Ovary (tissue), 9 donors: ENCODE measurements around the gene BAIAP3. TPM values are rescaled to one million over a fixed set of nuclear protein-coding genes. Genes with fewer than 3 reads are reported as not detected.

Experiments used
- DNase-seq, 5 donors: peaks; one replicate each; pipeline ENCODE4 v3.0.0-alpha.2; 2019 to 2020
- H3K27ac ChIP-seq, 2 donors: fragments of 200-600 bp; one replicate each; pipeline versions ENCODE4 v1.5.1 to v1.8.0; 2019 to 2022
- H3K27me3 ChIP-seq: fragments of 200-600 bp; one replicate; pipeline ENCODE4 v1.8.0; 2022
- H3K36me3 ChIP-seq: fragments of 200-600 bp; sonication (generic); one replicate; pipeline ENCODE4 v1.5.1; 2019
- H3K4me1 ChIP-seq: one replicate; pipeline ENCODE4 v1.8.1; 2013; ENCODE audit warnings: mild to moderate bottlenecking, moderate library complexity; ENCODE audit not compliant: insufficient read depth
- H3K4me3 ChIP-seq: fragments of 200-600 bp; sonication (generic); one replicate; pipeline ENCODE4 v1.5.1; 2017
- H3K9me3 ChIP-seq, 2 donors: fragments of 200-600 bp in 1 of 2; sonication (generic) in 1 of 2; one replicate each; pipeline versions ENCODE4 v1.5.1 to v1.8.1; 2013 to 2019; ENCODE audit warnings: mild to moderate bottlenecking in 1 of 2, moderate library complexity in 1 of 2
- CTCF ChIP-seq, 3 donors: fragments of 450-650 bp in 2 of 3; fragments of 200-600 bp in 1 of 3; IDR thresholded peaks; one replicate each; pipeline versions ENCODE4 v1.5.1 to v1.8.0; 2016 to 2022; ENCODE audit warnings: antibody characterized with exemption in 3 of 3, mild to moderate bottlenecking in 1 of 3
- EP300 ChIP-seq: sonication (generic); formaldehyde crosslinking; IDR thresholded peaks from one replicate; pipeline ENCODE4 v1.6.1; 2017; ENCODE audit warnings: antibody characterized with exemption
- POLR2A ChIP-seq: fragments of 450-650 bp; IDR thresholded peaks from one replicate; pipeline ENCODE4 v1.6.1; 2017; ENCODE audit warnings: antibody characterized with exemption, mild to moderate bottlenecking, moderate library complexity
- WGBS, 3 donors: extraction: QIAGEN DNeasy Blood & Tissue Kit in 1 of 3; methylation state at CpG; one replicate each; pipeline versions ENCODE4 v1.1.5 to v1.1.7; 2013 to 2017; 5-methylcytosine and 5-hydroxymethylcytosine counted together
- intact Hi-C, 4 donors: fragments of 100-400 bp; cut with DNase I; formaldehyde crosslinking; loops; one replicate each; pipeline versions ENCODE4 v1.11.0 to v1.15.1; 2022 to 2023
- polyA plus RNA-seq, 2 donors: library from polyadenylated mRNA; stranded (reverse); fragments of 200-250 nt in 1 of 2; fragments of 350-450 nt in 1 of 2; fragmentation: Illumina TruSeq in 1 of 2; extraction: RNeasy Lipid Tissue Mini Kit (QIAGEN cat#74804) in 1 of 2; gene quantifications; one replicate each; pipeline ENCODE4 v1.2.3, GENCODE V29; 2013 to 2014
- total RNA-seq, 7 donors: library from RNA; depleted of rRNA in 2 of 7; stranded (reverse); fragments of >200 nt in 2 of 7; fragmentation: NEBNext Ultra II Directional in 3 of 7; extraction: Animal tissue kit (Norgen Biotek cat#: 25700) in 3 of 7; gene quantifications; one replicate each; pipeline versions ENCODE4 v1.1.0 to v1.2.4, GENCODE V29; 2016 to 2023
- donor health status: DM: no; HTN: no; CAD: no; lungs with moderate emphysema.
- donor health status: DM: no; HTN: no; CAD: no.
- donor health status: Bipolar disorder and iron deficiency.
- donor health status: DM: yes; HTN: yes; CAD: no.
- donor health status: DM: no; HTN: no; CAD: no.
- donor health status: DM: yes; HTN: yes; CAD: no.

The BAIAP3 gene
- total and polyA plus RNA-seq, 9 donors, result 0.25 to 26.1 (median 1.2) TPM

- DNase-seq, result no peak
- H3K27me3 ChIP-seq, result no peaks in the 10 kb centered on the region
- H3K4me1 ChIP-seq, result peaks cover 5% of the 10 kb centered on the region
- no peak overlapping the region for H3K27ac ChIP-seq
- no peaks in the 10 kb centered on the region for H3K36me3 ChIP-seq
- H3K4me3 ChIP-seq, result no peak overlapping the region
- intact Hi-C loops, result no loop called here
- WGBS, 3 donors, result 77 to 82% (median 78%) methylated on average over 19 of the region's 19 CpGs
- TF ChIP-seq CTCF (IDR thresholded peaks at IDR 0.05), result no peak
- no peak for TF ChIP-seq POLR2A
- TF ChIP-seq EP300, result no peak
- H3K9me3 ChIP-seq, result no peaks in the 10 kb centered on the region
These were observed 42.4 kb downstream of the BAIAP3 start for GRCh38 chr16:1375741-1376410.

DNA sequence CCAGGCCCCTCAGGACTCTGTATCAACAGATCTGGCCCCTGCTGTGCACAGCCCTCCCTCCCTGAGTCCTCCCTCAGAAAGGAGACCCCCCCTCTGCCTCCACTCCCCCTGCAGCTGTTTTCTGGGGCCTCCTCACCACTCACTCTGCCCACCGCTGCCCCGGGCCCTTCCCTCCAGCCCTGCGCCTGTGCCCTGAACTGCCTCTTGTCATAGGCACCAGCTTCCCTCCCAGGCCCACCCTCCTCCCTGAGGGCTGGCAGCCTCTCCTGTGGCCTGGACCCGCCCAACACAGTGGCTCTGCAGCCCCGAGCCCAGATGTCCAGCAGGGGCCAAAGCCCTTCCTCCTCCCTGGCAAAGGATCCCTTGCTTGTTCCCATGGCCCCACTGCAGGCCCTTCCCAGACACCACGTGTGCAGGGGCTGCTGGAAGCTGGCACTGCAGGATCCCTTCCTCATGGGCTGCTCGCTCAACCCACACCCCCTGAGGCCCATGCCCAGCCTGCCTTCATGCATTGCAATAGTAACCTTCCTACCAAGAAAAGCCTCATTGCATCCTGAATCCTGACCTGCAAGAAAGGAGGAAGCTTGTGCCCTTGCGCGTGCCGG is 44.1 kb downstream of the BAIAP3 start:
- Histone ChIP-seq H3K36me3 (no peaks in the 10 kb centered on the region), H3K27ac (no peak overlapping the region), H3K4me1 (peaks cover 5% of the 10 kb centered on the region), H3K9me3 (no peaks in the 10 kb centered on the region), H3K4me3 (no peak overlapping the region), H3K27me3 (no peaks in the 10 kb centered on the region)
- TF ChIP-seq CTCF (IDR thresholded peaks at IDR 0.05), result no peak
- no peak for TF ChIP-seq EP300
- TF ChIP-seq POLR2A, result no peak
- WGBS, 3 donors, result 89 to 91% (median 89%) methylated on average over 10 of the region's 10 CpGs
- DNase-seq, result no peak
- intact Hi-C loops, result no loop called here

DNA sequence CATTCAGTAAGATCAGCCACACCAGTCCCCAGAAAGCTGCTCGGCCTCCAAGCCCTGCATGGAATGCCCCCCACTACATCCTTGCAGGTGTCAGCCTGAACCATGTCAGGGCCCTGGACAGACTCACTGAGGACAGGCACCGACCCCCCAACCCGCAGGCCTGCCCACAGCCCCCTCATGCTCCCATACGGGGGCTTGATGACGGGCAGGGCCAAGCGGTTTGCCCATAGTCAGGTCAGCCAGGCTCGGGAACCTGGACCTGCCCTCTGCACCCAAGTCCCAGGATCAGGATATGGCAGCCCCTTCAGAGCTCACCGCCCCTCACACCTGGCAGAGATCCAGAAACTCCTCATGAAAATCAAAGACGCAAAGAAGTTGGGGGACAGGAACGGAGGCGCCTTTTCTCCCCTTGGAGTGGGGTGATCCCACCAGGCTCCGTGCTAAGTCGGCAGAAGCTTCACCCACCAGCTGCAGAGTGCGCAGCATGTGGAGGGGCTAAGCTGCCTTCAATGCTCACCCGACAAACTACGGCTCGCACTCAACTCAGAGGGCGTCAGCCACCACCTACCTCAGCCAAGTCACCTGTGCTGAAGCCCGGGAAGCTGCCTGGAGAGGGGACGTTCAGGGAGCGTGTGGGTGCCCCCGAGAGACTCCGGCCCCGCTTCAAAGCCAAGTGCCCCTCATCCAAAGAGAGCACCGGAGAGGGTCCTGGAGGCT is 44.8 kb downstream of the BAIAP3 start:
- H3K27me3 ChIP-seq, result no peaks in the 10 kb centered on the region
- DNase-seq, result no peak
- H3K9me3 ChIP-seq, result no peaks in the 10 kb centered on the region
- H3K27ac ChIP-seq, result peak overlapping the region in 1 of 2 donors; percentile 68
- peaks cover 5% of the 10 kb centered on the region for H3K4me1 ChIP-seq
- TF ChIP-seq CTCF (IDR thresholded peaks at IDR 0.05) (no peak), EP300 (no peak), POLR2A (no peak)
- WGBS, 3 donors, result 88 to 90% (median 88%) methylated on average over 25 of the region's 25 CpGs
- no peaks in the 10 kb centered on the region for H3K36me3 ChIP-seq
- intact Hi-C loops, result no loop called here
- H3K4me3 ChIP-seq, result no peak overlapping the region

DNA sequence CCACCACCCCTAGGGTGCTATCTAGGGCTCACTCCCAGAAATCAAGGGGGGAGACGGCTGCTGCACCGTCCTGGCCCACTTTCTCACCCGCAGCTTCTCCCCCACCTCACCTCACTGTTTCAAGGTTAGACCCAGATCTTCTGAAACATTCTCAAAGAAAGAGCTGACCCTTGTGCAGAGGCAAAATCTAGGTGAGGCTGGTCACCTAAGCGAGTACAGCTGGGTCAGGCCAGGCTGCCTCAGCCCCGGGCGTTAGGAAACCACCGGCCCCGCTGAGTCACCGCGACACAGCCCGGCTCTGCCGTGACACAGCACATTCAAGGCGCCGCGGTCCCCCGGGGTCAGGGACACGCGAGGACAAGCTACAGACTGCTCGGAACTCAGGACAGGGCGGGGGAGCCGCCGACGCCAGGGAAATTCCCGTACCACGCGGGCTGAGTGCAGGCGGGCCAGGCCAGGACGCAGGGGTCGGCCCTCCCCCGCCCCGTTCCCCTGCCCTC is 45.4 kb downstream of the BAIAP3 start:
- intact Hi-C loops, result no loop called here
- peak overlapping the region; percentile 37 for H3K4me3 ChIP-seq
- H3K36me3 ChIP-seq, result no peaks in the 10 kb centered on the region
- peak overlapping the region; percentile 30 to 68 for H3K27ac ChIP-seq
- H3K4me1 ChIP-seq, result peaks cover 5% of the 10 kb centered on the region
- H3K9me3 ChIP-seq, result no peaks in the 10 kb centered on the region
- 2 to 5% (median 4%) methylated on average over 27 to 31 of the region's 31 CpGs for WGBS, 3 donors
- TF ChIP-seq POLR2A (no peak), EP300 (no peak), CTCF (IDR thresholded peaks at IDR 0.05) (no peak)
- peak; percentile 66 to 77 (median 68) for DNase-seq
- no peaks in the 10 kb centered on the region for H3K27me3 ChIP-seq
